Renal cortex interstitium (tissue), 11 donors: ENCODE data around the gene NOTUM. TPM values are rescaled to one million over a fixed set of nuclear protein-coding genes. Genes with fewer than 3 reads are reported as not detected.

Experiments
- DNase-seq, 11 donors: peaks; one replicate each; pipeline ENCODE4 v3.0.0-alpha.2; 2013; ENCODE audit warnings: low read depth in 9 of 11, low spot score in 4 of 11; ENCODE audit errors: extremely low read depth in 1 of 11
- polyA plus RNA-seq, 3 donors: library from polyadenylated mRNA; unstranded; fragments of 120-200 nt; gene quantifications; one replicate each; pipeline ENCODE4 v1.2.1, GENCODE V29; 2013; ENCODE audit not compliant: insufficient read length in 3 of 3

Gene NOTUM
- polyA plus RNA-seq, 3 donors, result 1.9 to 3.5 (median 3.3) TPM

GRCh38 chr17:81951785-81952684, 9.0 kb downstream of the NOTUM start:
- DNase-seq, result no peak

GRCh38 chr17:81950501-81950900, 10.5 kb downstream of the NOTUM start:
- no peak for DNase-seq

GRCh38 chr17:81948635-81949378, 12.2 kb downstream of the NOTUM start:
- no peak for DNase-seq

- no peak for DNase-seq
These were observed 13.8 kb downstream of the NOTUM start, which contains the start of gene MYADML2 for GRCh38 chr17:81947189-81947588. Gene MYADML2 (minus strand): TSS chr17:81947233. CDS start chr17:81941741, 5,492 bp downstream.

- DNase-seq, result no peak
These were observed 16.1 kb downstream of the NOTUM start for GRCh38 chr17:81944858-81945257.

- no peak for DNase-seq
These were observed 18.8 kb downstream of the NOTUM start for GRCh38 chr17:81942167-81942553.

GRCh38 chr17:81941484-81942166, 19.4 kb downstream of the NOTUM start:
- no peak for DNase-seq

GRCh38 chr17:81940538-81941483, 20.2 kb downstream of the NOTUM start:
- DNase-seq, result no peak

- no peak for DNase-seq
These were observed 21.1 kb downstream of the NOTUM start for GRCh38 chr17:81939881-81940385.

GRCh38 chr17:81939218-81939617, 21.8 kb downstream of the NOTUM start:
- no peak for DNase-seq

- no peak for DNase-seq
These were observed 25.3 kb downstream of the NOTUM start for GRCh38 chr17:81935709-81936084.

GRCh38 chr17:81934850-81935708, 25.9 kb downstream of the NOTUM start:
- DNase-seq, result no peak

GRCh38 chr17:81934098-81934757, 26.8 kb downstream of the NOTUM start:
- DNase-seq, result no peak

GRCh38 chr17:81933178-81933699, 27.7 kb downstream of the NOTUM start:
- DNase-seq, result no peak

GRCh38 chr17:81932333-81932983, 28.5 kb downstream of the NOTUM start:
- no peak for DNase-seq
